ENCODE results near the gene KRT85.
"Not testable (repeated sequence)": the region's sequence is repeated elsewhere in the genome, so short reads cannot be mapped to it uniquely, and the experiment has no call there.

KRT85 gene

GRCh38 chr12:52347551-52348510 is 19.4 kb downstream of the KRT85 start:
- no peak for DNase-seq

- no peak for DNase-seq
Observed at GRCh38 chr12:52347016-52347415, 20.3 kb downstream of the KRT85 start.

- no peak for DNase-seq
Observed at GRCh38 chr12:52346593-52346992, 20.7 kb downstream of the KRT85 start.

GRCh38 chr12:52345041-52345440 is 22.2 kb downstream of the KRT85 start:
- DNase-seq = not testable (repeated sequence)

- no peak for DNase-seq
Observed at GRCh38 chr12:52344111-52344510, 23.2 kb downstream of the KRT85 start.

GRCh38 chr12:52343550-52343949 is 23.7 kb downstream of the KRT85 start:
- DNase-seq = no peak

- DNase-seq = no peak
Observed at GRCh38 chr12:52342781-52343490, 24.3 kb downstream of the KRT85 start.

GRCh38 chr12:52341066-52341580 is 26.2 kb downstream of the KRT85 start:
- no peak for DNase-seq

GRCh38 chr12:52338241-52338960 is 28.9 kb downstream of the KRT85 start:
- DNase-seq = no peak

GRCh38 chr12:52337054-52337453 is 30.2 kb downstream of the KRT85 start:
- DNase-seq = no peak

- DNase-seq = no peak
Observed at GRCh38 chr12:52336641-52337040, 30.6 kb downstream of the KRT85 start.

- DNase-seq = no peak
Observed at GRCh38 chr12:52335598-52336262, 31.6 kb downstream of the KRT85 start.

GRCh38 chr12:52334185-52334584 is 33.1 kb downstream of the KRT85 start:
- DNase-seq = no peak

- no peak for DNase-seq
Observed at GRCh38 chr12:52333321-52333720, 34.0 kb downstream of the KRT85 start.

- no peak for DNase-seq
Observed at GRCh38 chr12:52332381-52332780, 34.9 kb downstream of the KRT85 start.

GRCh38 chr12:52331833-52332232 is 35.4 kb downstream of the KRT85 start:
- no peak for DNase-seq

GRCh38 chr12:52331039-52331438 is 36.2 kb downstream of the KRT85 start:
- DNase-seq = no peak

- no peak for DNase-seq
Observed at GRCh38 chr12:52327830-52328500, 39.3 kb downstream of the KRT85 start.

GRCh38 chr12:52327052-52327829 is 40.0 kb downstream of the KRT85 start:
- DNase-seq = peak; percentile 85

- no peak for DNase-seq
Observed at GRCh38 chr12:52324153-52324444, 43.2 kb downstream of the KRT85 start.

GRCh38 chr12:52323416-52324152 is 43.7 kb downstream of the KRT85 start:
- DNase-seq = no peak
